HG03139 (cell line): ENCODE measurements around the gene DBP.

Experiments
- ATAC-seq: cut with Tn5 transposase; IDR thresholded peaks from one replicate; pipeline ENCODE4 v1.9.1; 2021; ENCODE audit not compliant: unreplicated experiment

DBP gene

GRCh38 chr19:48613852-48614435, 23.2 kb downstream of the DBP start:
- ATAC-seq: no peak

DNA sequence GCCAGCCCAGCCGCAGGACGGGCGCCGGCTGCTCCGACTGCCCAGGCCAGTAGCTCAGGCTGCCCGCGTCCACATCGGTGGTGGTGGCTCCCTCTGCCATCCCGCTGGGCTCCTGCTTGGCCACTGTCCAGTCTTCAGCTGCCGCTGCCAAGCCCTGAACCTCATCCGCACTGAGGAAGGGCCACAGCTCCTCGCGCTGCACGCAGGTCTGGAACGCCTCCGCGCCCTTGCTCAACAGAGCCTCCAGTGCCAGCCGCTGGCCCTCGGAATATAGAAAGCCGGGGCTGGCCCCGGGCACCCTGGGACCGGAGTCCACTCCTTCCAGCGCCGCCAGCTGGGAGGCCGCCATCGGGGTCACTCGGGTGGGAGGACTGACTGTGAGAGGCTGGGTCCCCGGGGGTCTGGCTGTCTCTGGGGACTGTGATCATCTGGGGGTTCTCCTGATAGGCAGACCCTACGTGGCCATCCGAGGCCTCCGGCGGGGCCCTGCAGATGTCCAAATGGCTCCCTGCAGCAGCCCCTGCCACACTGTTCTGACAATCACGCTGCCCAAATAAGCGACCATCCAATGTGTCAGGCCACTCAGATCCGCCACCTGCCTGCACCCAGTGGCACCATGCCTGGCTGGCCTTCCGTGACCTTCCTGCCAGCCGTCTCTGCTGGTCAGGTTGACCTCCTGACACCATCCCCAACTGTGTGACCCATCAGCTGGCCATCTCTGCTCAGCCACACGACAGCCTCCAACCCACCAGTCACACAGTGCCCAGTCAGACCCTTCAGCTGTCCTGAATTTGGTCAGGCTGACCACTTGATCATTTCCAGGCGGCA, 23.9 kb downstream of the DBP start:
- ATAC-seq: no peak

DNA sequence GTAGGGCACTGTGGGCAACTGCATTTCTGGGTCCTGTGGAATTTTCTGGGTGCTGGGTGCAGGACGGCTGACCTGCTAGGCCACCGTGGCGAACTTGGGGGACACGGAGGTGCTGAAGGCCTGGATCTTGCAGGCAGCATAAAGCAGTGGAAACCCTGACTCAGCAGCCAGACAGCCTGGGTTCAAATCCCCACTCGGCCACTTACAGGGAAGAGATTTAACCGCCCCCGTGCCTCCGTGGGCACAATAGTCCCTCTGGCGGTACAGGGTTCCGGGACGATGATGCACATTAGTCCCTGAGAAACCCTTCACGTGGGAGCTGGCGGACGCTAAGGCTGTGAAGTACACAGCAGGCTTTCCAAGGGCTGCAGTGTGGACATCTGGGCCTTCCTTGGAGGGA, 25.3 kb downstream of the DBP start:
- ATAC-seq: no peak

GRCh38 chr19:48609571-48610108, 27.5 kb downstream of the DBP start:
- ATAC-seq: no peak

GRCh38 chr19:48608798-48609263, 28.3 kb downstream of the DBP start:
- ATAC-seq: no peak

DNA sequence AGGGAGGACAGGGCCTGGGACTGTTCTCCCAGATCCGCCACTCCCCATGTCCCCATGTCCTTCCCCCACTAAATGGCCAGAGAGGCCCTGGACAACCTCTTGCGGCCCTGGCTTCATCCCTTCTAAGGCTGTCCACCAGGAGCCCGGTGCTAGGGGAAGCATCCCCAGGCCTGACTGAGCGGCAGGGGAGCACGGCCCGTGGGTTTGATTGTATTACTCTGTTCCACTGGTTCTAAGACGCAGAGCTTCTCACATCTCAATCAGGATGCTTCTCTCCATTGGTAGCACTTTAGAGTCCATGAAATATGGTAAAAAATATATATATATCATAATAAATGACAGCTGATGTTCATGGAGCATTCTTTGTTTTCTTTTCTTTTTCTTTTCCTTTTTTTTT, 29.8 kb downstream of the DBP start:
- no peak for ATAC-seq

GRCh38 chr19:48606463-48607358, 30.5 kb downstream of the DBP start, which contains the start of gene SPACA4:
TSS of gene SPACA4 (plus strand) at chr19:48606742. CDS start at chr19:48606979, 237 bp downstream.
- no peak for ATAC-seq

- no peak for ATAC-seq
Observed at GRCh38 chr19:48603850-48604249, 33.3 kb downstream of the DBP start.

DNA sequence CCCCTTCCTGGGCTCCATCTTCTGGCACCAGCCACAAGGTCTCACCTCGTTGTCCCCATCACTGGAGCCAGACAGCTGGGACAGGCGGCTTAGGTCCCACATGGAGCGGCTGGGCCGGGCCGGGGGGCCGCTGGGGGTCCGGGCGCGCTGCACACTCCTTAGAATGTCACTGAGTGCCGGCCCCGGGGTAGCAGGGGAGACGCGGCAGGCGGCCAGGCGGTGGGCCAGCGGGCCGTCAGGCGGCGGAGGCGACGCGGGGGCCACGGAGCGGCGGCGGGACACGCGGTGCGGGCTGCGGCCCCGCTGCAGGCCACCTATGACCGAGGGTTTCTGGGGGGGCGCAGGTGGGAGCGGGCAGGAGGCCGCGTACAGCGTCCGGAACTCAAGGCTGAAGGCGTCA, 33.7 kb downstream of the DBP start:
- no peak for ATAC-seq

DNA sequence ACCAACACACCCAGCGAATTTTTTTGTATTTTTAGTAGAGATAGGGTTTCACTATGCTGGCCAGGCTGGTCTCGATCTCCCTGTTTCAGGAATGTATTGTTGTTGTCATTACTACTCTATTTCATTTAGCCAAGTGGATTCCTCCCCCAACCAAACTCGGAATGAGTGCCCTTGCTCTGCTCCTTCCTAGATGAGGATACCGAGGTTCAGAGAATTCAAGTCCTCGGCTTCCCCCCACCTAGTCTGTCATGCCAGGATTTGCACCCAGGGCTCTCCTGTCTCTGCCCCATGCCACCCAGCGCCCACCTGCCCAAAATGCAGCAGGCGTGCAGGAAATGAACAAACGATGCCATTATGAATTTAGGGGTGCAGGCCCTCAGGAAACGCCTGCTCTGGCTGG, 34.2 kb downstream of the DBP start:
- no peak for ATAC-seq

- ATAC-seq: no peak
Observed at GRCh38 chr19:48600679-48601417, 36.3 kb downstream of the DBP start.

DNA sequence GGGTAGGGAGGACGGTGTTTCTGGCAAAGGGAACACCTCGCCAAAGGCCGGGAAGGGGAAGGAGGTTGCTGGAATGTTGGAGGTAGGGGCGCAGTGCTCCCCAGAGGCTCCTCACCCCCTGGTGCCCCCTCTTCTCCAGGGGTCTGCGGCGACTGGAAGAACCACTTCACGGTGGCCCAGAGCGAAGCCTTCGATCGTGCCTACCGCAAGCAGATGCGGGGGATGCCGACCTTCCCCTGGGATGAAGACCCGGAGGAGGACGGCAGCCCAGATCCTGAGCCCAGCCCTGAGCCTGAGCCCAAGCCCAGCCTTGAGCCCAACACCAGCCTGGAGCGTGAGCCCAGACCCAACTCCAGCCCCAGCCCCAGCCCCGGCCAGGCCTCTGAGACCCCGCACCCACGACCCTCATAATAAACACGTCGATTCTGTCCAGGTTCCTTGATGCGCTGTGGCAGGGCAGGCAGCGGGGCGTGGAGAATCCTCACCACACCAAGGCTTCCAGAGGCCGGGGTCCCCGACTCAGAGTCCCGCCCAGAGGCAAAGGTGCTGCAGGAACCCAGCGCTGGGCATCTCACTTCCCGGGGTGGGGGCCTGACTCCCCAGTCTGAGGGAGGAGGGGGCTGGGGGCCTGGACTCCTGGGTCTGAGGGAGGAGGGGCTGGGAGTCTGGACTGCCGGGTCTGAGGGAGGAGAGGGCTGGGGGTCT, 38.0 kb downstream of the DBP start:
- ATAC-seq: no peak

DNA sequence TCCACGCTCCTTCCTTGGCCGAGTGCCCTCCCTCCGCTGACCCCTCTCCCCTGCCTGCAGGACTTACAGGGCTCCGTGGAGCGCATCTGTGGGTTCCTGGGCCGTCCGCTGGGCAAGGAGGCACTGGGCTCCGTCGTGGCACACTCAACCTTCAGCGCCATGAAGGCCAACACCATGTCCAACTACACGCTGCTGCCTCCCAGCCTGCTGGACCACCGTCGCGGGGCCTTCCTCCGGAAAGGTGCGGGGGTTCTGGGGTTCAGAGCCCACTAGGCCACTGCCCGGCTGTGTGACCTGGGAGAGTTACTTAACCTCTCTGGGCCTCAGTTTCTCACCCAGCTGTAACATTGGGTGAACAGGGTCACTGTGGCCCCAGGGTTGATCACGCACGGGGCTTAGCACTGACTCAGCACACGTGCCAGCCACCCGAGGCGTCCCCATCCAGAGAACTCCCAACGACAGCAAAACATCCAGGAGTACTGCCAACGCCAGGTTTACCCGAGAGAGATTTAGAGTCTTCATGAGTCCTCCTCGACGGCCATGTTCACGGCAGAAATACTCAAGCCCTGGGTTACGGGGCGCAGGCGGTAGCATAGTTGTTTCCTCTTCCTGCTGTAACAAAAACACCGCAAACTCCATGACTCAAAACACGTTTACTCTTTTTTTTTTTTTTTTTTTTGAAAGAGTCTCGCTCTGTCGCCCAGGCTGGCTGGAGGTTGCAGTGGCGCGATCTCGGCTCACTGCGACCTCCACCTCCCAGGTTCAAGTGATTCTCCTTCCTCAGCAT, 40.3 kb downstream of the DBP start:
- no peak for ATAC-seq

DNA sequence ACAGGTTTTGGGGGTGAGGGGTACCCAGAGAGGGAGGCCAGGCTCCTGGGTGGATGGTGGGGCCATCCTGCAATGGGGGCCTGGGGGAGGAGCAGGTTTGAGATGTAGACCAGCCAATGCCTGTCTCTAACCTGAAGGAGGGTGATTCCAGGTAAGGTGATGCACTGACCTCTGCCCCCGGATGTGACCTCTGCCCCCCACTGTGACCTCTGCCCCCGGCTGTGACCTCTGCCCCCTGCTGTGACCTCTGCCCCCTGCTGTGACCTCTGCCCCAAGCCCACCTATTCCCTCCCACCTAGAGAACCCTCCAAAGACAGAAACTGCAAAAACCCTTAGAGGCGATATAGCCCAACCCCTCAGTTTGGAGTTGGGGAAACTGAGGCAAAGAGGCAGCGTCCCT, 40.9 kb downstream of the DBP start:
- ATAC-seq: no peak

GRCh38 chr19:48595833-48596232, 41.3 kb downstream of the DBP start:
- no peak for ATAC-seq

- no peak for ATAC-seq
Observed at GRCh38 chr19:48595171-48595570, 42.0 kb downstream of the DBP start.

DNA sequence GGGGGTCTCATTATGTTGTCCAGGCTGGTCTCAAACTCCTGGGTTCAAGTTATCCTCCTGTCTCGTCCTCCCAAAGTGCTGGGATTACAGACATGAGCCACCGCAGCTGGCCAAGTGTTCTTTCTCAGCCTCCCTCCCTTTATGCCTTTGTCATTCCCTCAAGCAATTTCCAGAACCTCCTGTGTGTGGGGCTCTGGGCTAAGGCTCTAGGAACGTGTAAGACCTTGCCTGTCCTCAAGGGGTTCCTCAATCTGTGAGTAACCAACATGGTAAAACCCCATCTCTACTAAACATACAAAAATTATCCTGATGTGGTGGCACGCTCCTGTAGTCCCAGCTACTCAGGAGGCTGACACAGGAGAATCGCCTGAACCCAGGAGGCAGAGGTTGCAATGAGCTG, 46.2 kb downstream of the DBP start:
- ATAC-seq: no peak

DNA sequence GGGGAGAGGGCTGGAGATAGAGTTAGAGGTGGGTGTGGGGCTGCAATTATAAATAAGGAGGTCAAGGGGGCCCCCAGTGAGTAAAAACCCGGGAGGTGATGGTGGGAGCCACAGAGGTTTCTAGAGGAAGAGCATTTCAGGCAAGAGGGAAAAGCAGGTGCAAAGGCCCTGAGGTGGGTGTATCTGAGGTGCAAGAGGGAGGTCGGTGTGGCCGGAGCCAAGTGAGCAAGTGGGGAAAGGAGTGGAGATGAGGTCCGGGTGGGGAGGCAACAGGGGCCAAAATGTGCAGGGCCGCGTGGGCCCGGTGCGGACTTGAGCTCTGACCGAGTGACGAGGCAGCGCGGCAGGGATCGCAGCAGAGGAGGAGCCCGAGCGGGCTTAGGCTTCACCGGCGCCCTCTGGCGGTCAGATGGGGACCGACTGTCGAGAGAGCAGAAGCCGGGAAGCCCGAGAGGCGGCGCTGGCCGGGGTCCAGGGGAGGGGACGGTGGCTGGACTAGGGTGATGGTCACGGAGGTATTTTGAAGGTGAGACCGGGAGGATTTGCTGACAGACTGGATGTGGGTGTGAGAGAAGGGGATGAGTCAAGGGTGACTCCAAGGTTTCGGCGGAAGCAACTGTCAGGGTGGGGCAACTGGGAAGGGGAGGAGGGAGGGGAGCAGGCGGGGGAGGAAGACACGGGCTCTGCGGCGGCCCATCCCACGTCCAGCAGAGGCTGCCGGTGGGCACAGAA, 48.3 kb downstream of the DBP start:
- no peak for ATAC-seq

- ATAC-seq: no peak
Observed at GRCh38 chr19:48587387-48587786, 49.8 kb downstream of the DBP start.
